ENCODE data around the gene PIGBOS1. TPM values are rescaled to one million over a fixed set of nuclear protein-coding genes. Genes with fewer than 3 reads are reported as not detected.

The PIGBOS1 gene
- 12.3 TPM for polyA plus RNA-seq (2013, experiment 1 of 2)
- polyA plus RNA-seq (2013, experiment 2 of 2), result 13.0 TPM

DNA sequence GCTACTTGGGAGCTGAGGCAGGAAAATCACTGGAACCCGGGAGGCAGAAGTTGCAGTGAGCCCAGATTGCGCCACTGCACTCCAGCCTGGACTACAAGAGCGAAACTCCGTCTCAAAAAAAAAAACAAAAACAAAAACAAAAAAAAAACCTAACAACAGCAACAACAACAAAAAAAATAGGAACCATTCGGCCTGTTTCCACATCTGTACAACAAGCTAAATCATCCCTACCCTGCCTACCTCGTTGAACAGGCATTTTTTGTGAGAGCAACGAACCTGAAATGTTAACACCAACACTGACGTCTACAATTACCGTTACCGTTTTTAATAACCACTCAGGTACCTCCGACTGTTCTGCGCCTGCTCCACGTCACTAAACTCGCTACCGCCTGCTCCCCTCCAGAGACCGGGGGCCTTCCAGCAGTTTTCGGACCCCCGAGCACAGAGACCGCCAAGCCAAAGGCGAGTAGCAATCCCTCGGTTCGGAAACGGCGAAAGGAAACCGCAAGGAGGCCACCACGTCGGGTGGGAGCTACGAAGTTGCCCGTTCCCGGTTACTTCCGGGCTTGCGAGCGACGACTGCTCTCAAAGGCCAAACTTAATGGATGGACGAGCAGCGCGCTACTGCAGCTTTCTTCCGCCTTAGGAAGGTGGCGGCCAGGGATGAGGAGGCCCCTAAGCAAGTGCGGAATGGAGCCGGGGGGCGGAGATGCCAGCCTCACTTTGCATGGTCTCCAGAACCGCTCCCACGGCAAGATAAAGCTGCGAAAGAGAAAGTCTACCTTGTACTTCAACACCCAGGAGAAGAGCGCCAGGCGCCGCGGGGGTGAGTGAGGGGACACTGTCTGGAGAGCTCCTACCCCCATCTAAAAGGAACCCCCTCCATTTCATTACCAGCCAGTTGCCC is at the start of gene PIGBOS1, which contains the start of gene PIGB:
Gene PIGBOS1, minus strand, starts transcription at position 536 of the 907 bp plus-strand sequence. CDS start 1,331 bp downstream, outside the sequence.
Gene PIGB, plus strand, starts transcription at position 635 of the 907 bp plus-strand sequence. Its CDS starts 29 bp downstream, at position 664.
- H3K9ac ChIP-seq (ENCODE audit: low read length), result peak within 1 kb of the TSS; percentile 85
- peak within 1 kb of the TSS; percentile 72 for H3K4me2 ChIP-seq (ENCODE audit: low read length)
- no peak within 1 kb of the TSS for H2AK5ac ChIP-seq (ENCODE audit: low read length)
- H2BK120ac ChIP-seq (ENCODE audit: low read depth, low read length), result no peak within 1 kb of the TSS
- no peak within 1 kb of the TSS for H3K23ac ChIP-seq (ENCODE audit: low read length)
- DNase-seq, result peak; percentile 96
- H3K36me3 ChIP-seq (ENCODE audit: control insufficient read depth, insufficient read depth, low read length), result no peaks in the 10 kb centered on the region
- peak within 1 kb of the TSS; percentile 85 for H3K4me3 ChIP-seq (ENCODE audit: low read length)
- no peak within 1 kb of the TSS for H2BK15ac ChIP-seq (replicated peaks; ENCODE audit: low read depth)
- H3K27me3 ChIP-seq (ENCODE audit: insufficient read depth, low read length, poor library complexity), result no peaks in the 10 kb centered on the region
- no peak within 1 kb of the TSS for H3K4ac ChIP-seq (ENCODE audit: low read depth, low read length)
- H3K79me1 ChIP-seq (ENCODE audit: low read length), result peaks cover 2% of the 10 kb centered on the region
- H3K79me2 ChIP-seq (ENCODE audit: control insufficient read depth, insufficient read depth, low read length), result no peaks in the 10 kb centered on the region
- peak within 1 kb of the TSS; percentile 12 for H2BK5ac ChIP-seq (ENCODE audit: low read length)
- no CpG with 5 or more reads among the region's 49 CpGs for WGBS (ENCODE audit: extremely low coverage, insufficient coverage, low lambda C conversion rate)
- peak within 1 kb of the TSS; percentile 75 for H3K27ac ChIP-seq (ENCODE audit: low read depth, low read length)
- H3K56ac ChIP-seq (ENCODE audit: low read length), result peak within 1 kb of the TSS; percentile 90
- peak within 1 kb of the TSS; percentile 83 for H4K8ac ChIP-seq (ENCODE audit: low read depth, low read length)
- peak within 1 kb of the TSS; percentile 44 for H4K5ac ChIP-seq (ENCODE audit: low read length)
- H3K18ac ChIP-seq (ENCODE audit: low read length), result peak within 1 kb of the TSS; percentile 15
- no peaks in the 10 kb centered on the region for H3K4me1 ChIP-seq (ENCODE audit: control insufficient read depth, low read depth, low read length)

- no peaks in the 10 kb centered on the region for H3K36me3 ChIP-seq (ENCODE audit: control insufficient read depth, insufficient read depth, low read length)
- H2BK15ac ChIP-seq (replicated peaks; ENCODE audit: low read depth), result no peak overlapping the region
- no peak overlapping the region for H2AK5ac ChIP-seq (ENCODE audit: low read length)
- no CpG with 5 or more reads among the region's 1 CpG for WGBS (ENCODE audit: extremely low coverage, insufficient coverage, low lambda C conversion rate)
- no peak overlapping the region for H3K23ac ChIP-seq (ENCODE audit: low read length)
- no peak overlapping the region for H4K8ac ChIP-seq (ENCODE audit: low read depth, low read length)
- H3K4me3 ChIP-seq (ENCODE audit: low read length), result no peak overlapping the region
- H3K9ac ChIP-seq (ENCODE audit: low read length), result no peak overlapping the region
- DNase-seq, result no peak
- H3K27ac ChIP-seq (ENCODE audit: low read depth, low read length), result no peak overlapping the region
- no peaks in the 10 kb centered on the region for H3K79me2 ChIP-seq (ENCODE audit: control insufficient read depth, insufficient read depth, low read length)
- no peak overlapping the region for H2BK5ac ChIP-seq (ENCODE audit: low read length)
- H3K18ac ChIP-seq (ENCODE audit: low read length), result no peak overlapping the region
- H3K56ac ChIP-seq (ENCODE audit: low read length), result no peak overlapping the region
- H3K27me3 ChIP-seq (ENCODE audit: insufficient read depth, low read length, poor library complexity), result no peaks in the 10 kb centered on the region
- H3K4me2 ChIP-seq (ENCODE audit: low read length), result no peak overlapping the region
- no peak overlapping the region for H4K5ac ChIP-seq (ENCODE audit: low read length)
- H2BK120ac ChIP-seq (ENCODE audit: low read depth, low read length), result no peak overlapping the region
- no peaks in the 10 kb centered on the region for H3K79me1 ChIP-seq (ENCODE audit: low read length)
- no peaks in the 10 kb centered on the region for H3K4me1 ChIP-seq (ENCODE audit: control insufficient read depth, low read depth, low read length)
- no peak overlapping the region for H3K4ac ChIP-seq (ENCODE audit: low read depth, low read length)
Measured at GRCh38 chr15:55366981-55367380, 48.1 kb upstream of the PIGBOS1 start.

DNA sequence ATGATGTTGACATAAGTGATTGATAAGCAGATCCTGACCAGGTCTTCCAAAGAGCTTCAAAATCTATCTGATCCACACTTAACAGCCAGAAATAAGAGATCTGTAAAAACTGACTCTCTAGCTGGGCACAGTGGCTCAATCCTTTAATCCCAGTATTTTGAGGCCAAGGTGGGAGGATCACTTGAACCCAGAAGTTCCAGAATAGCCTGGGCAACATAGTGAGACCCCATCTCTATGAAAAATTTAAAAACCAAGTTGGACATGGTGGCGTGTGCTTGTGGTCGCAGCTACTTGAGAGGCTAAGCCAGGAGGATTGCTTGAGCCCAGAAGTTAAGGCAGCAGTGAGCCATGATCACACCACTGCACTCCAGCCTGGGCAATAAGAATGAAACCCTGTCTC is 43.7 kb upstream of the PIGBOS1 start:
- no peaks in the 10 kb centered on the region for H3K36me3 ChIP-seq (ENCODE audit: control insufficient read depth, insufficient read depth, low read length)
- H3K27me3 ChIP-seq (ENCODE audit: insufficient read depth, low read length, poor library complexity), result no peaks in the 10 kb centered on the region
- no peak overlapping the region for H2BK15ac ChIP-seq (replicated peaks; ENCODE audit: low read depth)
- H3K4me1 ChIP-seq (ENCODE audit: control insufficient read depth, low read depth, low read length), result no peaks in the 10 kb centered on the region
- H3K79me1 ChIP-seq (ENCODE audit: low read length), result no peaks in the 10 kb centered on the region
- H3K9ac ChIP-seq (ENCODE audit: low read length), result no peak overlapping the region
- DNase-seq, result no peak
- H3K27ac ChIP-seq (ENCODE audit: low read depth, low read length), result no peak overlapping the region
- no peak overlapping the region for H3K4me2 ChIP-seq (ENCODE audit: low read length)
- no peak overlapping the region for H3K23ac ChIP-seq (ENCODE audit: low read length)
- H3K56ac ChIP-seq (ENCODE audit: low read length), result no peak overlapping the region
- H3K4me3 ChIP-seq (ENCODE audit: low read length), result no peak overlapping the region
- H2BK120ac ChIP-seq (ENCODE audit: low read depth, low read length), result no peak overlapping the region
- no peaks in the 10 kb centered on the region for H3K79me2 ChIP-seq (ENCODE audit: control insufficient read depth, insufficient read depth, low read length)
- no peak overlapping the region for H3K4ac ChIP-seq (ENCODE audit: low read depth, low read length)
- H2AK5ac ChIP-seq (ENCODE audit: low read length), result no peak overlapping the region
- no peak overlapping the region for H4K5ac ChIP-seq (ENCODE audit: low read length)
- WGBS (ENCODE audit: extremely low coverage, insufficient coverage, low lambda C conversion rate), result no CpG with 5 or more reads among the region's 2 CpGs
- H4K8ac ChIP-seq (ENCODE audit: low read depth, low read length), result no peak overlapping the region
- H3K18ac ChIP-seq (ENCODE audit: low read length), result no peak overlapping the region
- no peak overlapping the region for H2BK5ac ChIP-seq (ENCODE audit: low read length)

GRCh38 chr15:55361048-55361447 is 42.1 kb upstream of the PIGBOS1 start:
- Histone ChIP-seq H4K8ac (ENCODE audit: low read depth, low read length) (no peak overlapping the region), H2BK15ac (replicated peaks; ENCODE audit: low read depth) (no peak overlapping the region), H3K79me1 (ENCODE audit: low read length) (no peaks in the 10 kb centered on the region), H2BK5ac (ENCODE audit: low read length) (no peak overlapping the region), H3K56ac (ENCODE audit: low read length) (no peak overlapping the region), H3K27ac (ENCODE audit: low read depth, low read length) (no peak overlapping the region), H2BK120ac (ENCODE audit: low read depth, low read length) (no peak overlapping the region), H3K27me3 (ENCODE audit: insufficient read depth, low read length, poor library complexity) (no peaks in the 10 kb centered on the region), H4K5ac (ENCODE audit: low read length) (no peak overlapping the region), H3K4ac (ENCODE audit: low read depth, low read length) (no peak overlapping the region), H3K4me3 (ENCODE audit: low read length) (no peak overlapping the region), H3K9ac (ENCODE audit: low read length) (no peak overlapping the region), H3K36me3 (ENCODE audit: control insufficient read depth, insufficient read depth, low read length) (no peaks in the 10 kb centered on the region), H3K79me2 (ENCODE audit: control insufficient read depth, insufficient read depth, low read length) (no peaks in the 10 kb centered on the region), H3K4me2 (ENCODE audit: low read length) (no peak overlapping the region), H3K18ac (ENCODE audit: low read length) (no peak overlapping the region), H2AK5ac (ENCODE audit: low read length) (no peak overlapping the region), H3K4me1 (ENCODE audit: control insufficient read depth, low read depth, low read length) (no peaks in the 10 kb centered on the region), H3K23ac (ENCODE audit: low read length) (no peak overlapping the region)
- no peak for DNase-seq
- WGBS (ENCODE audit: extremely low coverage, insufficient coverage, low lambda C conversion rate), result no CpG with 5 or more reads among the region's 10 CpGs

DNA sequence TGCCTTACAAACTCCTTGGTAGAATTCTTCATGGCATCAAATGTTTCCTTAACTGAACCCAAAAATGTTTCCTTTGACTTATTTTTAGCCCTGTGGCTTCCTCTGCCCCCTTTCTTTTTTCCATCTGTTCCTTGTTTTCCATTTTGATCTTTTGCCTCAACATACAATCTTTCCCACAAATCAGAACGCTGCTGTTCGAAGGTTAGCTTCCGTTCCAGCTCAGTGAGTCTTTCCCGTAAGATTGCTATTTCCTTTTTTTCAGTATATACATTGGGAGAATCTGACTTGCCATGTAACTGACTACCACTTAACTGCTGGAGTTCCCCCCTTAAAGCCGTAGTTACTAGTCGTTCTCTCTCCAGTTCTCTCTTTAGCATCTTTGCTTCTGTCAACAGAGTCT is 41.3 kb upstream of the PIGBOS1 start:
- Histone ChIP-seq H3K27ac (ENCODE audit: low read depth, low read length) (no peak overlapping the region), H3K36me3 (ENCODE audit: control insufficient read depth, insufficient read depth, low read length) (no peaks in the 10 kb centered on the region), H3K4ac (ENCODE audit: low read depth, low read length) (no peak overlapping the region), H3K9ac (ENCODE audit: low read length) (no peak overlapping the region), H3K79me1 (ENCODE audit: low read length) (no peaks in the 10 kb centered on the region), H3K79me2 (ENCODE audit: control insufficient read depth, insufficient read depth, low read length) (no peaks in the 10 kb centered on the region), H2BK5ac (ENCODE audit: low read length) (no peak overlapping the region), H3K18ac (ENCODE audit: low read length) (no peak overlapping the region), H2BK120ac (ENCODE audit: low read depth, low read length) (no peak overlapping the region), H3K4me1 (ENCODE audit: control insufficient read depth, low read depth, low read length) (no peaks in the 10 kb centered on the region), H4K8ac (ENCODE audit: low read depth, low read length) (no peak overlapping the region), H3K4me3 (ENCODE audit: low read length) (no peak overlapping the region), H4K5ac (ENCODE audit: low read length) (no peak overlapping the region), H3K27me3 (ENCODE audit: insufficient read depth, low read length, poor library complexity) (no peaks in the 10 kb centered on the region), H2BK15ac (replicated peaks; ENCODE audit: low read depth) (no peak overlapping the region), H2AK5ac (ENCODE audit: low read length) (no peak overlapping the region), H3K23ac (ENCODE audit: low read length) (no peak overlapping the region), H3K56ac (ENCODE audit: low read length) (no peak overlapping the region), H3K4me2 (ENCODE audit: low read length) (no peak overlapping the region)
- DNase-seq, result no peak
- no CpG with 5 or more reads among the region's 6 CpGs for WGBS (ENCODE audit: extremely low coverage, insufficient coverage, low lambda C conversion rate)

Data from mesendoderm (in vitro differentiated cells).